Skin epidermis (tissue), 12 donors: ENCODE measurements around the gene INHBC.

Experiments used
- H3K27ac ChIP-seq, 21 experiments: fragments of 200-600 bp; sonication (generic) in 11 of 21; one replicate each; pipeline ENCODE4 v1.5.0; 2020; ENCODE audit warnings: mild to moderate bottlenecking in 3 of 21, inconsistent platforms in 2 of 21, moderate library complexity in 2 of 21
- H3K4me3 ChIP-seq, 7 experiments: fragments of 200-600 bp; sonication (generic) in 2 of 7; one replicate each; pipeline ENCODE4 v1.5.0; 2020; ENCODE audit warnings: inconsistent platforms in 2 of 7, mild to moderate bottlenecking in 2 of 7, moderate library complexity in 1 of 7

The INHBC gene

GRCh38 chr12:57464569-57464968 lies 30.0 kb downstream of the INHBC start:
- Histone ChIP-seq H3K27ac (no peak overlapping the region), H3K4me3 (no peak overlapping the region)

DNA sequence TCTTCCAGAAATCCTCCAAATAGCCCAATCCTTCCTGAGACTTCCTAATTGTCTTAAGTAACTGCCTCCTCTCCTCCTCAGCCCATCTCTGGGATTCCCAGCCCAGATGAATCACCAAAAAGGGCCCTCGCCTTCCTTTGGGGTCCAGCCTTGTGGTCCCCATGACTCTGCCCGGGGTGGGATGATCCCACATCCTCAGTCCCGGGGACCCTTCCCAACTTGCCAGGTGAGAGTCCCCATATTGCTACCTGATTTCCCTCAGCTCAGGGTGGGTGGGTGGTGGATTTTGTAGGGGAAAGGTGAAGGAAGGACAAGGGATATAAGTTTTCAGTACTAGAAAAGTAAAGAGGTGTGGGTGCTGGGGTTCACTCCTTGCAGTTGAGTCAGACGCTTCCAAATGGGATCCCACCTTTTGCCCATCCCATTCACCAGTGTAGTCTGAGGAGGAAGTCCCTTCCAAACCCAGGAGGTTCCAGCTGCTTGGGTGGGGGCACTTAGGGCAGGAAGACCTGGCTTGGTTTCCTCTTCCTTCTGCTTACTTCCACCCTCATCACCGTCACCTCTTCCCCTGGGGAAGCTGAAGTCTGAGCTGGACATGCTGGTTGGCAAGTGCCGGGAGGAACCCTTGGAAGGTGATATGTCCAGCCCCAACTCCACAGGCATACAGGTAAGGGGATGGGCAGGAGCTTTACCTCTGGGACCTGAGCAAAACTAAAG lies 30.6 kb downstream of the INHBC start:
- H3K4me3 ChIP-seq: no peak overlapping the region
- no peak overlapping the region for H3K27ac ChIP-seq

DNA sequence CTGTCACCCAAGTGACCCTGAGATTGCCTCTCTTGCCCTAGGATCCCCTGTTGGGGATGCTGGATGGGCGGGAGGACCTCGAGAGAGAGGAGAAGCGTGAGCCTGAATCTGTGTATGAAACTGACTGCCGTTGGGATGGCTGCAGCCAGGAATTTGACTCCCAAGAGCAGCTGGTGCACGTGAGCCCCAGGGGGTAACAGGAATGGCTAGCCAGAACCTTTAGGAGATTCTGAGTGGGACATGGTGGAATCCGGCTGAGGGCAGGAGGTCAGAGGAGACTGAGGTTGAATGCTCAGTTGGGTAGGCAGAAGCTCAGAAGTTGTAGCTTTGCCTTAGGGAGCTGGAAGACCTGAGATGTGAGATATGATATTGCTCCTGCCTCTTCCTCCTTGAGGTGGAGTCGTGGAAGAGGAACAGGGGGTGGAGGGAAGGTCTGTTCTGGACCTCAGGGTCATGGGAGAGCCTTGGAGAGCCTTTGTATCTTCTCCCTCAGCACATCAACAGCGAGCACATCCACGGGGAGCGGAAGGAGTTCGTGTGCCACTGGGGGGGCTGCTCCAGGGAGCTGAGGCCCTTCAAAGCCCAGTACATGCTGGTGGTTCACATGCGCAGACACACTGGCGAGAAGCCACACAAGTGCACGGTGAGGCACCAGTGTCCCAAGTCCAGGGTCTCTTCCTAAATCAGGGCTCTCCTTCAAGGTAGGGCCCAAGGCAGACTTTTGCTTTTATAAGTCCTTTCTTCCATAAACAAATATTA lies 31.3 kb downstream of the INHBC start:
- Histone ChIP-seq H3K4me3 (no peak overlapping the region), H3K27ac (no peak overlapping the region)

DNA sequence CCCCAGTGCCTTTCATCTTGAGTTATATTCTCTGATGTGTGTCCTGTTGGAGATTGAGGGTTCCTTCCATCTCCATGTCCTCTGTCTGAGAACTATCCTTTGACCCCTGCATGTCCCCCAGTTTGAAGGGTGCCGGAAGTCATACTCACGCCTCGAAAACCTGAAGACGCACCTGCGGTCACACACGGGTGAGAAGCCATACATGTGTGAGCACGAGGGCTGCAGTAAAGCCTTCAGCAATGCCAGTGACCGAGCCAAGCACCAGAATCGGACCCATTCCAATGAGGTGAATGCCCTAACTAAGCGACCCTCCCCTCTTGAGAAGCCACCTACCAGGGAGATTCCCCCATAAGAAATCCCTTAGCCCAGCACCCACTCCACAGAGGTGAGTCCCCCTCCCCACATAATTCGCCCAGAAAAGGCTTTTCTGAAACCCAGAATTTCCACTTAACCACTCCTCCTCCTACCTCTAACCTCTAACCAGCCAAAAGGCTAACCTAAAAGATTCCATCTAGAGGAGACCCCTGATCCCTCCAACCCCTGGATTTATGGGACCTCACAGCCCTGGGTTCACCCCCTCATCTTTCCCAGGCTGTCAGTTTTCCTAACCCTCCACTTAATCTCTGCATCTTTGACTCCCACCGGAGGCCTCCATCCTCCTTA lies 32.8 kb downstream of the INHBC start:
- Histone ChIP-seq H3K4me3 (no peak overlapping the region), H3K27ac (no peak overlapping the region)

- no peak overlapping the region for H3K27ac ChIP-seq
- no peak overlapping the region for H3K4me3 ChIP-seq
Observed at GRCh38 chr12:57467915-57468314, 33.3 kb downstream of the INHBC start.

- Histone ChIP-seq H3K4me3 (no peak overlapping the region), H3K27ac (no peak overlapping the region)
Observed at GRCh38 chr12:57469296-57470164, 34.9 kb downstream of the INHBC start.

DNA sequence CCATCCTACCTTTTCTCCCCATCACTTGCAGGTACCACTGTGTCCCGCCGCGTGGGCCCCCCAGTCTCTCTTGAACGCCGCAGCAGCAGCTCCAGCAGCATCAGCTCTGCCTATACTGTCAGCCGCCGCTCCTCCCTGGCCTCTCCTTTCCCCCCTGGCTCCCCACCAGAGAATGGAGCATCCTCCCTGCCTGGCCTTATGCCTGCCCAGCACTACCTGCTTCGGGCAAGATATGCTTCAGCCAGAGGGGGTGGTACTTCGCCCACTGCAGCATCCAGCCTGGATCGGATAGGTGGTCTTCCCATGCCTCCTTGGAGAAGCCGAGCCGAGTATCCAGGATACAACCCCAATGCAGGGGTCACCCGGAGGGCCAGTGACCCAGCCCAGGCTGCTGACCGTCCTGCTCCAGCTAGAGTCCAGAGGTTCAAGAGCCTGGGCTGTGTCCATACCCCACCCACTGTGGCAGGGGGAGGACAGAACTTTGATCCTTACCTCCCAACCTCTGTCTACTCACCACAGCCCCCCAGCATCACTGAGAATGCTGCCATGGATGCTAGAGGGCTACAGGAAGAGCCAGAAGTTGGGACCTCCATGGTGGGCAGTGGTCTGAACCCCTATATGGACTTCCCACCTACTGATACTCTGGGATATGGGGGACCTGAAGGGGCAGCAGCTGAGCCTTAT lies 35.8 kb downstream of the INHBC start:
- Histone ChIP-seq H3K4me3 (no peak overlapping the region), H3K27ac (no peak overlapping the region)

- Histone ChIP-seq H3K4me3 (no peak overlapping the region), H3K27ac (no peak overlapping the region)
Observed at GRCh38 chr12:57470970-57471656, 36.5 kb downstream of the INHBC start.

GRCh38 chr12:57471661-57472060 lies 37.1 kb downstream of the INHBC start:
- Histone ChIP-seq H3K4me3 (no peak overlapping the region), H3K27ac (no peak overlapping the region)

GRCh38 chr12:57472391-57472790 lies 37.8 kb downstream of the INHBC start:
- H3K27ac ChIP-seq: no peak overlapping the region
- H3K4me3 ChIP-seq: no peak overlapping the region

DNA sequence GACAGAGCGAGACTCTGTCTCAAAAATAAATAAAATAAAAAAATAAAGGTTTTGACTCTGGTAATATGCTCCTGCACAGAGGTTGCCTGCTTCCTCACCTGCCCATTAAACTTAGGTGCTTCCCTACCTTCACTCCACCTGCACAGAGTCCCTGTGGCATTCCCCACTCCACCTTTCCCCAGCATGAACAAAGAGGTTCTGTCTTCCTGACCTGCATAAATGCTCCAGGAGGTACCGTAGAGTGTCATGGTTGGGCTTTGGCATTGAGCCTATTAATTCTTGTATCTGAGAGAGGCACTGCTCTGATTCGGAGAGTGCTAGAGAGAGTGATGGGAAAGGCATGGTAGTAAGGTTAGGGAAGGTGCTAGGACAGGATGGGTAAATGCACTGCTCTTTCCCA lies 38.8 kb downstream of the INHBC start:
- no peak overlapping the region for H3K27ac ChIP-seq
- no peak overlapping the region for H3K4me3 ChIP-seq

DNA sequence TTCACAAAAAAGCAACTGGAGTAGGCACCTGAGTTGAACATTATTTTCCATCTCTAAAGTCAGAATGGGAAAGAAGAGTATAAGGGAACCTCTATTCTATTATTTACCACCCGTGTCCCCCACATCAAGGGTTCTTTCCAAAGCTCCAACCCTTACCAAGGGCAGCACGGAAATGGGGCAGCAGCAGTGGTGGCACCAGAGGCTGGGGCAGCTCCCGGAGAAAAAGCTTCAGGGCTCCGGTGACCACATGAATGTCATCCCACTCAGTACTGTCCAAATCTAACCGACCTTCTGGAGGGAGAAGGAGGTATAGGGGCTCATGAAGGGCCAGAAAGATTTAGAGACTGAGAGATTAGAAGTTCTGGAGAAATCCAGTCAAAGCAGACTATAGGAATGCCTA lies 39.3 kb downstream of the INHBC start:
- Histone ChIP-seq H3K27ac (no peak overlapping the region), H3K4me3 (no peak overlapping the region)

- no peak overlapping the region for H3K27ac ChIP-seq
- no peak overlapping the region for H3K4me3 ChIP-seq
Observed at GRCh38 chr12:57474430-57474829, 39.8 kb downstream of the INHBC start.

DNA sequence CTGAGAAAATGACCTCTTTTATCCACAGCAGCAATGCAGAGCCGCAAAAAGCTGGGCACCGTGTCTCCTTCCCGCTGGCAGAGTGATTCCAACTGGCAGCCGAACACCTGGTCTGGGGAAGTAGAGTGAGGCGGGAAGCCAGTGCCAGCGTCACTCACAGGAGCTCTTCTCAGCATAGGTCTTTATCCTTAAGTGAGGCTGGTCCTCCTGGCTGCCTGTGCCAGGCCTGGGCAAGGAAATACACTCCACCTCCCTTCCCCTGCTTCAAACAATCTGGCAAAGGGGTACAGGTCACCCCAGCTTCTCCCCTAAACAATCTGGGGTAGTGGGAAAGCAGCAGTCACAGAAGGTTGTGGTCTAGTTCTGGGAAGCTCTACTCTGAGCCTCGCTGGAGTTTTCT lies 40.3 kb downstream of the INHBC start:
- Histone ChIP-seq H3K4me3 (peak overlapping the region in 1 of 7 experiments; percentile 40), H3K27ac (no peak overlapping the region)

DNA sequence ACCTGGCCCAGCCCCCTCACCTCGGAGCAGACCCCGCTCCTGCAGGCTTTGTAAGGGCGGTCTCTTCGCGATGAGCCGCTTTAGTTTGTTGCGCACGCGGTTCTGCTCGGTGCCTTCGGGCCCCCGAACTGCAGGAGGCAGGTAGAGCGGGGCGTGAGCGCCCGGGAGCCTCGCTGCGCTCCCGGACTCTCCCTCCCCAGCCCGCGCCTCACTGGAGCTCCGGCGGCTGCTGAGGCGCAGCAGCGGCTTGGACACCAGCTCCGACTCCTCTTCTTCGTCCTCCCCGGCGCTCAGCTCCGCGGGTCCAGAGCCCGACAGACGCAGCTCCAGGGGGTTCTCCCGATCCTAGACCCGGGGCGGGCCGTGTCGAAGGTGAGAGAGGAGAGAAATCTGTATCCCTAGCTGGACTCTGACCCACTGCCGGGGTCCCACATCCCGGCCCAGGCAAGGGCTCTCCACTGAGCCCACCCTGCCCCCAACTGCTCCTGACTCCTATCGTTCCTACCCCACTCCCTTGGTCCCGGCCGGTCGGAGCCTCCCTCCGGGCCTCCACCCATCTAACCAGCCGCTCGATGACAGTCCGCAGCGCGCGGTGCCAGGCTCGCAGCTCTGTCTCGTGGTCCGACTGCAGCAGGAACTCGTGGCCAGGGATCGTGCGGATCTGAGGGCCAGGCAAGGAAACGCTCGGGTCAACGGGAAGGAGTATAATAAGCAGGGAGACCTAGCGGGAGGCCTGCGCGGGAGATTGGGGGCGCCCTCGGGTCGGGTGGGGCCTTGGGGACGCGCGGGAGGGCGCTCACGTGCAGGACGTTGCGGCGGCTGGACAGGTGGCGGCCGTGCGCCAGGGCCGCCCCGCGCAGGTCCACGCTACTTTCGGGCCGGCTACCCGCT lies 40.9 kb downstream of the INHBC start:
- Histone ChIP-seq H3K4me3 (peak overlapping the region; percentile 32 to 47 (median 40)), H3K27ac (peak overlapping the region in 17 of 21 experiments; percentile 17 to 99 (median 88))

DNA sequence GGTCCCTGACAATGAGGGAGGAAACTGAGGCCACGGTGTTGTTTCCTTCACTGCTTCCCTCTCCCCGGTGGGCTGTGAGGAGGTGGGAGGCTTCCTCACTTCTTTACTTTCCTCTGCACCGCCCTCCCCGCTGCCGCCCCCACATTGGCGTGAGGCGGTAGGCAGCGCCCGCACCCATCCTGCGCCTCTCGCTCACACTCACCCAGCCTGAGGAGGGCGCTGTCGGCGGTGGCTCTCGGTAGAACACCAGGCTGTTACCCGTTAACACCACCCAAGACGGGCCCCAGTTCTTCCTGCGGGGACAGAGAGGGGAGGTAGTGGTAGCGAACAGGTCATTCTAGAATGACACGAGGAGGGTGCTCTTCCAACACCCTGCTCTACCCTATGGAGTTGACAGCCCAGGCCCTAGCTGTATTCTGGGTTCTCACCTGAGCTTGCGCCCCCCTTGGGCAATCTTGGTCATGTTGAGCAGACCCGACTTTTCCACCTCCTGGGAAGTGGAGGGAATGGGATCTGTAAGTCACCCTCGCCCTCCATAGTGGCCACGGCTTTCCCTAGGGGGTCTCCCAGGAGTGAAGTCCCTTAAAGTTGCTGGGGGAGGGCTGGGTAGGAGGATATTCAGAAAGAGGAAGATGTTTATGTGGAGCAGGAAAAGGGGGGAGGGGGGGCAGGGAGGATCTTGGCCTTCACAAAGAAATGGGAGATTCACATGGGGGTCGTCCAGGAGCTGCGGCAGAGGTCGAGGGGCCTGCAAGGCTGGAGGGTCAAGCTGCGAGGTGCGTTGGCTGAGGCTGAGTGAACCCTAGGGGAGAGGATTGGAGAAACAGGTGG lies 41.8 kb downstream of the INHBC start:
- Histone ChIP-seq H3K4me3 (peak overlapping the region; percentile 32 to 47 (median 40)), H3K27ac (peak overlapping the region in 18 of 21 experiments; percentile 31 to 99 (median 86))
